GM10847 (cell line): ENCODE results near the gene TC2N.

Experiments used
- POLR2A ChIP-seq: IDR thresholded peaks from 2 replicates; pipeline ENCODE4 v1.6.1; 2011; ENCODE audit not compliant: insufficient read length; ENCODE audit errors: extremely low read depth

TC2N gene

GRCh38 chr14:91829511-91829910 is 37.8 kb downstream of the TC2N start:
- TF ChIP-seq POLR2A = no peak

GRCh38 chr14:91827746-91828145 is 39.6 kb downstream of the TC2N start:
- no peak for TF ChIP-seq POLR2A

- no peak for TF ChIP-seq POLR2A
Observed at GRCh38 chr14:91817566-91818325, 49.6 kb downstream of the TC2N start.

GRCh38 chr14:91814317-91814716 is 53.0 kb downstream of the TC2N start:
- TF ChIP-seq POLR2A = no peak

- no peak for TF ChIP-seq POLR2A
Observed at GRCh38 chr14:91810699-91811098, 56.6 kb downstream of the TC2N start.

- TF ChIP-seq POLR2A = no peak
Observed at GRCh38 chr14:91806716-91807115, 60.6 kb downstream of the TC2N start.

GRCh38 chr14:91805659-91806058 is 61.7 kb downstream of the TC2N start:
- no peak for TF ChIP-seq POLR2A

GRCh38 chr14:91801358-91801757 is 66.0 kb downstream of the TC2N start:
- TF ChIP-seq POLR2A = no peak

GRCh38 chr14:91796617-91797347 is 70.6 kb downstream of the TC2N start:
- TF ChIP-seq POLR2A = no peak

- TF ChIP-seq POLR2A = no peak
Observed at GRCh38 chr14:91793704-91794103, 73.6 kb downstream of the TC2N start.

- no peak for TF ChIP-seq POLR2A
Observed at GRCh38 chr14:91786188-91786587, 81.1 kb downstream of the TC2N start.

GRCh38 chr14:91780452-91780851 is 86.9 kb downstream of the TC2N start:
- no peak for TF ChIP-seq POLR2A

- no peak for TF ChIP-seq POLR2A
Observed at GRCh38 chr14:91778217-91778616, 89.1 kb downstream of the TC2N start.

- no peak for TF ChIP-seq POLR2A
Observed at GRCh38 chr14:91774140-91775096, 92.9 kb downstream of the TC2N start.

- TF ChIP-seq POLR2A = no peak
Observed at GRCh38 chr14:91770185-91770584, 97.2 kb downstream of the TC2N start.
